ENCODE results near the gene STXBP4. TPM values are rescaled to one million over a fixed set of nuclear protein-coding genes. Genes with fewer than 3 reads are reported as not detected.

The STXBP4 gene
- total RNA-seq, 1 donor from 2014 or later, result 2.1 TPM

GRCh38 chr17:54991567-54991966, 23.0 kb downstream of the STXBP4 start:
- no peak overlapping the region for H3K4me3 ChIP-seq (ENCODE audit: low read depth, low read length)
- no peaks in the 10 kb centered on the region for H3K36me3 ChIP-seq (ENCODE audit: control insufficient read depth, insufficient read depth, low read length)
- TF ChIP-seq CTCF (IDR thresholded peaks at IDR 0.05; ENCODE audit: insufficient read depth, low read length, severe bottlenecking), result no peak
- FAIRE-seq, result no peak
- DNase-seq (ENCODE audit: low read depth), result no peak
- no peaks in the 10 kb centered on the region for H3K27me3 ChIP-seq (ENCODE audit: control insufficient read depth, insufficient read depth, low read length)

GRCh38 chr17:54992797-54993639, 24.5 kb downstream of the STXBP4 start:
- Histone ChIP-seq H3K27me3 (ENCODE audit: control insufficient read depth, insufficient read depth, low read length) (no peaks in the 10 kb centered on the region), H3K36me3 (ENCODE audit: control insufficient read depth, insufficient read depth, low read length) (no peaks in the 10 kb centered on the region), H3K4me3 (ENCODE audit: low read depth, low read length) (no peak overlapping the region)
- peak; percentile 22 for TF ChIP-seq CTCF (IDR thresholded peaks at IDR 0.05; ENCODE audit: insufficient read depth, low read length, severe bottlenecking)
- FAIRE-seq (no peak), DNase-seq (ENCODE audit: low read depth) (peak; percentile 45)

DNA sequence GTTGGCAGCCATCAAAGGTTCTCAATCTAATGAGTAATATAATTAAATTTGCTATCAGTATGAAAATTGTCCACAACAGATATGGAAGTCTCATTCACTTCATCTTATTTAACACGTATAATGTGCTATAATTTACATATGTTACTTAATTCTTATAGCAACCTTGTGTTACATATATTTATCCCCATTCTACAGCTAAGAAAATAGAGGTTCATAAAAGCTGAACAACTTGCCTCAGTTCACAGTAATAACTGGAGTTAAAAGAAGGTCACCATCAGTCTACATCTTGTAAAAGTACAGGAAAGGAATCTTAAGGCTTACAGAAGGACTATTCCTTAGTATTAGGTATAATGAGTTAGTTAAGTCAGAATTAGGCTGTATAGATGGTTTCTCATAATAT, 27.9 kb downstream of the STXBP4 start:
- DNase-seq (ENCODE audit: low read depth) (no peak), FAIRE-seq (no peak)
- TF ChIP-seq CTCF (IDR thresholded peaks at IDR 0.05; ENCODE audit: insufficient read depth, low read length, severe bottlenecking), result no peak
- Histone ChIP-seq H3K36me3 (ENCODE audit: control insufficient read depth, insufficient read depth, low read length) (no peaks in the 10 kb centered on the region), H3K4me3 (ENCODE audit: low read depth, low read length) (no peak overlapping the region), H3K27me3 (ENCODE audit: control insufficient read depth, insufficient read depth, low read length) (no peaks in the 10 kb centered on the region)

DNA sequence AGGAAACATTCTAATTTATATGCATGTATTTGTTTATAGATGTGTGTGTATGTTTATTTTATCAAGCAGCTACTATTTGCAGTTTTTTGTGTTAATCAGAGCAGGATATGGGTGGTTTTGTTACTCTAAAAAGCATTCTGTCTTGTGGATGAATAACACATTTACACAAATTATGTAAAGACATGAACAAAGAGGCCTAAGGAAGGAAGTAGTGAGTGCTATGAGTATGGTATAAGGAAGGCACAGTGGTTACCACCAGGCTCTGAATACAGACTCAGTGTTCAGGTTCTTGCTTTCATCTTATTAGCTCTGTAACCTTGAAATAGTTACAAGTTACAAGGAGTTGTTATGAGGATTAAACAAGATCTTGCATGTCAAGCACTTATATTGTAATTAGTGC, 33.9 kb downstream of the STXBP4 start:
- FAIRE-seq, result no peak
- no peak for TF ChIP-seq CTCF (IDR thresholded peaks at IDR 0.05; ENCODE audit: insufficient read depth, low read length, severe bottlenecking)
- H3K36me3 ChIP-seq (ENCODE audit: control insufficient read depth, insufficient read depth, low read length), result no peaks in the 10 kb centered on the region

DNA sequence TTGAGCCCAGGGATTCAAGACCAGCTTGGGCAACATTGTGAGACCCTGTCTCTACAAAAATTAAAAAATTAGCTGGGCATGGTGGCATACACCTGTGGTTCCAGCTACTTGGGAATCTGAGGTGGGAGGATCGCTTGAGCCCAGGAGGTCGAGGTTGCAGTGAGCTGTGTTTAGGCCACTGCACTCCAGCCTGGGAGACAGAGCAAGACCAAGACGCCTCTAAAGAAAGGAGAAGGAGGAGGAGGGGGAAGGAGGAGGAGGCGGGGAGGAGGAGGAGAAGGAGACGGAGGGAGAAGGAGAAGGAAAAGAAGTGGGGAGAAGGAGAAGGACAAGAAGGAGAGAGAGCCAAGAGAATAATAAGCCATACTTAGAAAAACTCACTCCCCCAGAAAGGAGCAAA, 35.9 kb downstream of the STXBP4 start:
- H3K4me3 ChIP-seq (ENCODE audit: low read depth, low read length), result no peak overlapping the region
- H3K36me3 ChIP-seq (ENCODE audit: control insufficient read depth, insufficient read depth, low read length), result no peaks in the 10 kb centered on the region
- no peaks in the 10 kb centered on the region for H3K27me3 ChIP-seq (ENCODE audit: control insufficient read depth, insufficient read depth, low read length)
- DNase-seq (ENCODE audit: low read depth) (no peak), FAIRE-seq (no peak)
- TF ChIP-seq CTCF (IDR thresholded peaks at IDR 0.05; ENCODE audit: insufficient read depth, low read length, severe bottlenecking), result no peak

More for the DNA sequence above, 33.9 kb downstream of the STXBP4 start:
- no peak for DNase-seq (ENCODE audit: low read depth)
- no peak overlapping the region for H3K4me3 ChIP-seq (ENCODE audit: low read depth, low read length)
- H3K27me3 ChIP-seq (ENCODE audit: control insufficient read depth, insufficient read depth, low read length), result no peaks in the 10 kb centered on the region

GRCh38 chr17:55005520-55005919, 37.0 kb downstream of the STXBP4 start:
- FAIRE-seq, result no peak
- peak; percentile 35 for DNase-seq (ENCODE audit: low read depth)
- peak; percentile 47 for TF ChIP-seq CTCF (IDR thresholded peaks at IDR 0.05; ENCODE audit: insufficient read depth, low read length, severe bottlenecking)
- H3K36me3 ChIP-seq (ENCODE audit: control insufficient read depth, insufficient read depth, low read length), result no peaks in the 10 kb centered on the region
- H3K4me3 ChIP-seq (ENCODE audit: low read depth, low read length), result no peak overlapping the region
- no peaks in the 10 kb centered on the region for H3K27me3 ChIP-seq (ENCODE audit: control insufficient read depth, insufficient read depth, low read length)
